LoVo (cell line): Measurements from ENCODE around the gene DFFB.

Experiments
- DNase-seq: peaks from one replicate; pipeline ENCODE4 v3.0.0-alpha.2; 2016; ENCODE audit warnings: low spot score

DFFB gene

DNA sequence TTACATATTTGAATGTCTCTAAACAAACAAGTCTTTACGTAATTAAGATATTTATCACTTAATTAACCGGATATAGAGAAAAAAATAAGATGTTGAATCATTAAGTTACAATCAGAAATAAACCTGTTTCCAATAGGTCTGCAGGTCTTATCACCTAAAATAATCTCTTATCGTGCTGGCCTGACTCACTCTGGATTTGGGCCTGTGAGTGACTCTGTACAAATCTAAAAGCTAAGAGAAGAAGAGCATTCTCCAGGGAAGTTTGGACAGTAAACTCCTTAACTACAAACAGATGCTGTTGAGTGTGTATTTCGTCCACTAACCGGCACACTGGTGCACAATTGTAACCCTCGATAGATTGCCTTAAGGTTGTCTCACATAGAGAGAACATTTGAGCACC lies 25.6 kb upstream of the DFFB start:
- no peak for DNase-seq

DNA sequence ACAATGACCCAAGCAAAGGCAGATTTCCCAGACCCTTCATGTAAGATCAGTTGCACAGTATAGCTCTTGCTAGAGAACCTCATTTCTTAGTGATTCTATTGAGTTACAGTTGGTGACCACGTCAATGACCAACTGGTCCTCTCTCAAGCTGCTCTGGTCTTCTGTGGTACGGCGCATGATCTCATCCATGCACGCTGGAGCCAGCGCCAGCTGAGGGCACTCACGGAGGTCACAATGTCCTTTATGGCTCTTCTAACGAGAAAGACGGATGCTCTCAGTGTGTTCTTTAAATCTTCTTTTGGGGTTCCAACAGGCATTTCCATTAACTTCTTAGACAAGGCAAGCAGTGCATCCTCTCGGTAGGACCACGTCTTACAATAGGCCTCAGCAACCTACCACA lies 22.6 kb upstream of the DFFB start:
- DNase-seq: no peak

DNA sequence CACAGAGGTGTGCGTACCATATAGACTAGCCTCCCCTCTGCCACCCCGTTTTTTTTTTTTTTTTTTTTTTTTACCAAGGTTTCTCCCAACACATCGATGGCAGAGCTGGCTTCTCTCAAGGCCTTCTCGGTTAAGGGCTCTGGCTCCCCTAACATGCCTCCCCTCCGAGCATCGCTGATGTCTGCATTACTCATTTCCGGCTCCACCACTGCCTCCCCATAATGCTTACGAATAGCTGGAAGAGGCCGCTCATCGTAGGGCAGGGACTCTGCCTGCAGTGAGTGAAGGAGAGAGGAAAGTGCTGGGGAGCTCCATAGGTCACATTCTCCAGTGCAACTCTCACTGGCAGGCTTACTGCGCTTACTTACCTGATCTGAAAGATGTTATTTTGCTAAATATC lies 20.9 kb upstream of the DFFB start:
- no peak for DNase-seq

- DNase-seq: no peak
Measured at GRCh38 chr1:3837200-3837599, 20.1 kb upstream of the DFFB start.

DNA sequence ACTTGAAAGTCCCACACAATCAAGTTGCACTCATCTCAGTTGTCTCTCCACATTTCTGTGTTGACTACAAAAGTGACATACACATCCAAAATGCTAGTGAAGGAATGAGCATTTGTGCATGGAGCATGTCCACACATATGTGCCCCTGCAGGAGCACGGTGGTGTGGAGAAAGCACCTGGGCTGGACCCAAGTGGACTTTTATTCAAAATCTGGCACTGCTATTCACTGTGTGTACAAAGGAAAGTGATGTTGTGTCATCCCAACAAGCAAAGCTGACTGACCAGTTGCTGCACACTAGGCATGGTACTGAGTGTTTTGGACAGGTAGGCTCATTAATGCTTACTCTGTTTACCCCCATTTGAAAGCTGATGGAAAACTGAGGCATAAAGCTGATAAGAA lies 19.6 kb upstream of the DFFB start:
- DNase-seq: no peak

- DNase-seq: no peak
Measured at GRCh38 chr1:3838788-3839187, 18.5 kb upstream of the DFFB start.

DNA sequence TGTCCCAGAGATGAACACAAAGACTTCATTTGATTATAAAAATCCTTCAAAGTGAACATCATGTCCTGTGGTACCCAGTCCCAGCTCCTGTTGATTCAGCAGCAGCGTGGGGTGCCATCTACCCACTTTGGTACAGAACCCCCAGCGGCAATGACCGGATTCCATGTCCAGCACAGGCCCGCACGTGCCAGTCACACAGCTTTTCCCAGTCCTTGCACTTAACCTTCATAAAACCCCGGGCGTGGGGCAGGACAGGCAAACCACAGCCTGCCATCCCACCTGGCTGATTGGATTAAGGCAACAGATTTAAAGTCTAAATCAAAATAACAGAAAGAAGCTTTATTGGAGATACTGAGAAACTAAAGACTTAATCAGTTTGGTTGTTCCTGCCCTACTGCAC lies 15.8 kb upstream of the DFFB start:
- no peak for DNase-seq

- DNase-seq: no peak
Measured at GRCh38 chr1:3842912-3843311, 14.4 kb upstream of the DFFB start.

DNA sequence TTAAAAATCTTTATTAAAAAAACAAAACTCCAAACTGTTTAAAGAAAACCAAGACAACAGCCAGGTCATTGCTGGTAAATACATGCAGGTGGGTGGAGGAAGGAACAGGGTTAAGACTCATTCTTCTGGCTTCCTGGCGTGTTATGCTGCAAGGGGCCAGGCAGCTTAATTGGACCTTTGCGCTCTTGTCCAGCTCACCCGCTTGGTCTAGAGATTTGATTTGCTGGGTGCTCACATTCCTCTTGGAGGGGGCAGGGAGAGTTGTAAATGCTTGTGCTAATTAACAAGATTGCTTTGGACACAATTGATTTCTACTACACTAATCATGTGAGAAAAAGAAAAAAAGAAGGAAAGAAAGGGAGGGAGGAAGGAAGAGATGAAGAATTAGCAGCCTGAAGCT lies 10.7 kb upstream of the DFFB start:
- no peak for DNase-seq

DNA sequence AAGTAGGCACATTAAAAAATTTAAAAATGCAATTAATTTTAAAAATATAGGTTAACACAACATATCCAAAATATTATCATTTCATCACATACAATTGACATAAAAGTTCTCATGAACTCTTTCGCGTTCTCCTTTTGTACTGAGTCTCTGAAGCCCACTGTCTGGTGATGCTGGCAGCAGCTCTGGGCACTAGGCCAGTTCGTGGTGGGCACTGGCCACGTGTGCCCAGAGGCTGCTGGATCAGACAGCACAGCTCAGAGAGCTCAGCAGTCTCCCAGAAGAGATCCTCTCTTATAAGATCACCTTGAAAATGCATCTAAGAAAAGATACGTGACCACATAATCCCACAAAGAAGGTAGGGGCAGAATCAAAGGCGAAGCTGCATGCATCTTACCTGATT lies 10.2 kb upstream of the DFFB start:
- DNase-seq: no peak

- no peak for DNase-seq
Measured at GRCh38 chr1:3850857-3851256, 6.4 kb upstream of the DFFB start.

DNA sequence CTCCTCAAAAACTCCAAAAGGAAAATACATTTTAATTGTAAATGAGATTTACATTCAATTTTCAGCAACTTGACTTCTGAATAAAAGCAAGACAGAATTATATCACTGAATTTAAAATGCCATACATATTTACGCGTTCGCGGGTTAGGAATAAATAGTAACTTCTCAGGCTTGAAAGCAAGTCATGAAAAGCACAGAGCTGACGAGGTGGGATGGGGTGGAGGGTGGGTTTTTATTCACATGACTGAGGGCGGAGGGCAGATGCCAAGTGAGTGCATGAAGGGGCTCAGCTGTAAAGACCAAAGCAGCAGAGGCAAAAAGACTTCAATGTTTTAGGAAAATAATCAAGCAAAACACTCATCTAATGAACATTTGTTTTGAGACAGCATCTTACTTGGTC lies 6.0 kb upstream of the DFFB start:
- no peak for DNase-seq

DNA sequence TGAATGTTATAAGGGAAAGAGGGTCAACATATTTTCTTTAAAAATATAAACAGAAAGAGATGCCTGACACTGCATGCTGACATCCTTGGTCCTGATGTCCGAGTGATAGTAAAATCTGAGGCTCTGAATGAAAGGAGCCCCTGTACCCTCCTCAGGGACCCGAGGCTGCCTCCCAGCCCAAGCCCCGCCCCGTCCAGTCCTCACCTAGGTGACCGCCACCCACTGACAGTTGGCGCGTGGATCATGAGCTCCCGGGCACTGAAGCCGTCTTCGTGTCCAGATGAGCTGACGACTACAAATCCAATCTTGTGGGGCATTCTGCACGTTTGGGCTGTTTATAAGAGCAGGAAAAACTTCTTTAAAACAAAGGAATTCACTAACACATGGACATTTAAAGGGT lies 5.2 kb upstream of the DFFB start:
- no peak for DNase-seq

DNA sequence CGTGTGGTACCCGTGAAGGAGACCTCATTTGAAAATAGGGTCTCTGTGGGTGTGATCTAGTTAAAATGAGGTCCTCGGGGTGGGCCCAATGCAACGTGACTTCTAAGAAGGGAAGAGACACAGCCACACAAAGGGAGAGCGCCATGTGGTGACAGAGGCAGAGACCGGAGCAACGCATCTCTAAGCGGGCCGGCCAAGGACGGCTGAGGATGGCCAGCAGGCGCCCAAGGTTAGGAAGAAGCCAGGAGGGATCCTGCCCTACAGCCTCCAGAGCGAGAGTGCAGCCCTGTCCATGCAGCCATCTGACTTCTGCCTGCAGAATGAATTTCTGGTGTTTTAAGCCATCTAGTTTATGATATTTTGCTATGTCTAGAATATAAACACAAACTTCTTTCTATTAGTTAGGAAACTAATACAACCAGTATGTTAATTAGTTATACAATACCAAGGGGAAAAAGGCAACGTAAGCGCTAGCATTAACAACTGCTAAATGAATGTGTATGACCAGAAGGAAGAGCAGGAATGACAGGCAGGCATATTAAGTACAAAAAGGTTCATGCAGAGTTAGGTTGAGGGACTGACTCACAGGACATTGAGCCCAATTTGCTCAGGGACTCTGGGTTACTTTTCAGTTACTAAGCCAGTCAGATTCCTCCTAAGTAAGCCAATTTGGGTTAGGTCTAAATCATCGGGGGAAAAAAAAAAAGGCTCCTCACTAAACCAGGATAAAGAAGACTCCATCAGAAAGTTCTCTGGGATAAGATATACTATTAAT lies 4.4 kb upstream of the DFFB start:
- no peak for DNase-seq

DNA sequence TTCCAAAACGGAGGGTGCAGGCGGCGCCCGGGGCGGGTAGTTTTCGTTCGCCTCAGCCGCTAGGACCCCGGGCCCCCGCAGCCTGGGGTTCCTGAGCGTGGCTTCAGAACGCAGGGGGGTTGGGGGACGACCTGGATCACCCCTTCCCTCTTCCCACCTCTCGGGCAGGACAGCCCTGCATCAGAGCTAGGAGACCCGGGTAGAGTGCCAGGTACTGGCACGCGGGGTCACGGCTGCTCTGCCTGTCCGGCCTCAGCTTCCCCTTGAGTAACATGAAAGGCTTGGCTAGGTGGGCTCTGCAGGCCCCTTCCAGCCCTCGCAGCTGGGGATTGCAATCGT lies 484 bp downstream of the DFFB start:
- DNase-seq: no peak

DNA sequence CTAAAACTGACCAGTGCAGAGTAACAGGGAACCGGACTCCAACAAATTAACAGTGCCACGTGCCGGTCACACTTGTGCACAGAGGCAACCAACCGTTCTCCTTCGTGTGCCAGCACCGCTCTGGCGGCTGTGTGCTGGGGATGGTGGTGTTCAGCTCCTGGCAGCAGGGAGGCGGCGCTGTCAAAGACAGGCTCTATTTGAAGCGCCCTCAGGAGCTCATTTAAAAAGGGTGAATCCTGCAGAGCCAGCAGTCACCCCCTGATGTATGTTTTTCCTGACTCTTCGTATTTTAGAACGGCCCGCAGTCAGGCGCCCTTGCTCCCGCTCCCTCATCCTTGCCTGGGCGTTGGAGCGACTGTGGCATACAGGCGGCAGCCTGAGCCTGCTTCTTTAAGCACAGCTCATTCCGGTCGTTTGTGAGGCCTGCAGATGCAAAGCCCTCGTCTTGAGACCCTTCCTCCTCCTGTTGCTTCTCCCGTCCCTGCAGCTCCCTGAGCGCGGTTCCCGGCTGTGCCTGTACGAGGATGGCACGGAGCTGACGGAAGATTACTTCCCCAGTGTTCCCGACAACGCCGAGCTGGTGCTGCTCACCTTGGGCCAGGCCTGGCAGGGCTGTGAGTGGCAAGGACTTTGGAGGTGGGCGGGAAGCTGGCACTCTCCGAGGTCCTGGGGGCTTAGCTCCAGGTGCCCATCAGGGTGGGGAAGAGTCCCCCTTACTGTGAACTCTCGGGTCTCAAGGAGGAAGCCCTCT lies 1.1 kb downstream of the DFFB start:
- no peak for DNase-seq

- DNase-seq: no peak
Measured at GRCh38 chr1:3863231-3863935, 6.1 kb downstream of the DFFB start.

- DNase-seq: no peak
Measured at GRCh38 chr1:3864884-3865283, 7.6 kb downstream of the DFFB start.

- no peak for DNase-seq
Measured at GRCh38 chr1:3865606-3866160, 8.4 kb downstream of the DFFB start.

DNA sequence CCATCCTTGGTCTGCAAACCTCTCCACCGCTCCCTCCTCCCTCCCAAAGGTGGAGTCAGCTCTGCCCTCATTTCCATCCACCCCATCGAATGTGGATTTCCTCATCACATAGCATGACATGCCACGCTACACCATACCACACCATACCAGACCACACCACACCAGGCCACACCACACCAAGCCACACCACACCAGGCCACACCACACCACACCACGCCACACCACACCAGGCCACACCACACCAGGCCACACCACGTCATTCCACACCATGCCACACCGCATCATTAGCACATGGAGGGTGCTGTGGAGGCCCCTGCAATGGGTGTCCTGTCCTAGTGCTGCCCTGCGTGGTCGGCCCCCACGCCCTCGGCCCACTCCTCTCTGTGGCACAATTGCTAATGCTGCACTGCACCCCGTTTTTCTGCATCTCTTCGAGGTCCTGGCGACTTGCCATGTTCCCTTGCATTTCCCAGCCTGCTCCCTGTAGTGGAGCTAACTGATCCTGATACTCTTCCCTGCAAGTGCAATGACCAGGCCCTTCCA lies 11.3 kb downstream of the DFFB start:
- DNase-seq: no peak

GRCh38 chr1:3869751-3870301 lies 12.6 kb downstream of the DFFB start:
- no peak for DNase-seq

DNA sequence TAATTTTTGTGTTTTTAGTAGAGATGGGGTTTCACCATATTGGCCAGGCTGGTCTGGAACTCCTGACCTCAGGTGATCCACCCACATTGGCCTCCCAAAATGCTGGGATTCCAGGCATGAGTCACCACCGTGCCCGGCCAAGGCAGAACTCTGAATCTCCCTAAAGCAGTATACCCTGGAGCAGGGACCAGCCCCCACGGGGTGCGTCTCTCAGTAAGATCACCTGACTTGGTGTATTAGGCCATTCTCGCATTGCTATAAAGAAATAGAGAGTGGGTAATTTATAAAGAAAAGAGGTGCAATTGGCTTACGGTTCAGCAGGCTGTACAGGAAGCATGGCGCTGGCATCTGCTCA lies 14.2 kb downstream of the DFFB start:
- no peak for DNase-seq

DNA sequence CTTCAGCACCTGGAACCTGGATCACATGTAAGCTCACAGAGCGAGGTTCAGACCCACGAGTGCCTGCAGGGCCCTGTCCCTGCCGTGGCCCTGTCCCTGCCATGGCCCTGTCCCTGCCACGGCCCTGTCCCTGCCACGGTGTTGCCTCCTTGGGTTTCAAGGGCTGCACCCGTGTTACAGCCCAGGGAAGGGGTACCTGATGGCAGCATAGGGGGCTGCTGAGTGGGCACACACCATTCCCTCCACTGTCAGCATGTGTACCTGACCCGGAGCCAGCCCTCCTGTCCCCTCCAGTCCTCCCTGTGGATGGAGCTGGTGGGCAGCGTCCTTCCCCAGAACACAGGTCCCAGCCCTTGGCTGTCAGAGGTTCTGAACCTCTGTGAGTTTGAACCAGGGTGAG lies 15.3 kb downstream of the DFFB start:
- no peak for DNase-seq
